ENCODE results near the gene ZSCAN1.

DNA sequence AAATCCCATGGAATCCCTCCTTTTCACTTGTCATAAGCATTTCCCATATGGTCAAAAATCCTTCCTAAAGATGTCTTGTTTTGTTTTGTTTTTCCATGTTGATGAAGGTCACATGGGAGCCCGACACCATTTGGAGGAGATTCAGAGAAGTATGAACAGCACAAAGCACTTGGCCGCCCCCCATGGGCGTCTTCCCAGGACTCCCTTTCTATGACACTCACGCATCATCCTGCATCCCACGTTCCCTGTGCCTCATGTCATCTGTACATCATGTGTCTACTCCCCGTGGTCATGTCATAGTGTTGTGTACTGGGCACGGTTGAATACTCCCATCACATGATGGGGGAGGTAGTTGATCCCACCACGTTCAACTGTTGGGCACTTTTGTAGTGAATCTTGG lies 2.0 kb downstream of the ZSCAN1 start:
- TF ChIP-seq SUZ12 (IDR thresholded peaks at IDR 0.05) (no peak), BHLHE40 (IDR thresholded peaks at IDR 0.05; ENCODE audit: borderline replicate concordance) (no peak), FOXK2 (IDR thresholded peaks at IDR 0.05) (no peak), NFRKB (IDR thresholded peaks at IDR 0.05) (no peak)
